ENCODE results near the gene MALRD1.

DNA sequence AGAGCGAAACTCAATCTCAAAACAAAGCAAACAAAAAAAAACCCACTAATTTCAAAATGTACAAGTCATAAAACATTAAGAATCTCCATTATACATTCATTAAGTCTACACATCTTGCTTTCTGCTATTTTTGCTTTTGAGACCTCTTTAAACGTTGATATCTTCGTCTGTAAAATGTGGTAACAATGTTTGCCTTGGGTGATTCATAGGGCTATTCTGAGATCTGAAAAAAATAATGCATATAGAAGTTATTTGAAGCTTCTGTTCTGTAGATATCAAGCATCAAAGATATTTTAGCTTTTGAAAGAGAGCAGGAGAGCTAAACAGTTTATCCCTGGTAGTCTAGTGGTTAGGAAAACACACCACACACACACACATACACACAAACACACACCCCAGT, 609.5 kb downstream of the MALRD1 start:
- TF ChIP-seq CTCF (IDR thresholded peaks at IDR 0.05; ENCODE audit: poor library complexity) (no peak), EZH2phosphoT487 (IDR thresholded peaks at IDR 0.05; ENCODE audit: low read depth, severe bottlenecking, unreplicated experiment) (no peak)
